ENCODE measurements around the gene TMEM131.

DNA sequence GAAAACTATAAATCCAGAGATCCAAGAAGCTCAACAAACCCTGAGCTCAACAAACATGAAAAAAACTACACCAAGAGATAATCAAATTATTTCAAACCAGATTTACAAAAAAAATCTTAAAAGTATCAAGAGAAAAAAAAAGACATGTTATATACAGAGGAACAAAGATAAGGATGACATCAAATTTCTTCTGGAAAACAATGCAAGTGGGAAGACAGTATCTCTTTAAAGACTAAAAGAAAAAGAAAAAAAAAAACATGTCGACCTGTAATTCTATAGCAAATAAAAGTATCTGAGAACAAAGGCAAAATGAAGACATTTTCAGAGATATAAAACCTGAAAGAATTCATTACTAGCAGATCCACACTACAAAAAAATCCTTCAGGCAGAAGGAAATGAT is 21.3 kb downstream of the TMEM131 start:
- no peak for TF ChIP-seq CTCF (IDR thresholded peaks at IDR 0.05; ENCODE audit: low read depth, low read length)
- TF ChIP-seq EZH2phosphoT487 (IDR thresholded peaks at IDR 0.05; ENCODE audit: low read depth) = no peak

All from OCI-LY3 (cell line).